ENCODE measurements around the gene NXPH1. TPM values are rescaled to one million over a fixed set of nuclear protein-coding genes. Genes with fewer than 3 reads are reported as not detected.

NXPH1 gene
- total and polyA plus RNA-seq, 9 donors = 0.05 to 0.12 TPM; not detected in 7

GRCh38 chr7:8684426-8684825 lies 251.0 kb downstream of the NXPH1 start:
- no peaks in the 10 kb centered on the region for H3K36me3 ChIP-seq
- intact Hi-C loops (cut with DNase I) = no loop called here
- no peaks in the 10 kb centered on the region for H3K4me1 ChIP-seq (ENCODE audit: insufficient read depth)
- WGBS, 3 donors = 29 to 35% (median 30%) methylated on average over 4 of the region's 4 CpGs
- no peak for TF ChIP-seq POLR2A (IDR thresholded peaks at IDR 0.05)
- TF ChIP-seq EP300 (IDR thresholded peaks at IDR 0.05) = no peak
- TF ChIP-seq CTCF (IDR thresholded peaks at IDR 0.05) = no peak
- no peak for DNase-seq
- H3K27me3 ChIP-seq = no peaks in the 10 kb centered on the region
- H3K9me3 ChIP-seq = no peaks in the 10 kb centered on the region
- H3K27ac ChIP-seq = no peak overlapping the region
- no peak overlapping the region for H3K4me3 ChIP-seq

DNA sequence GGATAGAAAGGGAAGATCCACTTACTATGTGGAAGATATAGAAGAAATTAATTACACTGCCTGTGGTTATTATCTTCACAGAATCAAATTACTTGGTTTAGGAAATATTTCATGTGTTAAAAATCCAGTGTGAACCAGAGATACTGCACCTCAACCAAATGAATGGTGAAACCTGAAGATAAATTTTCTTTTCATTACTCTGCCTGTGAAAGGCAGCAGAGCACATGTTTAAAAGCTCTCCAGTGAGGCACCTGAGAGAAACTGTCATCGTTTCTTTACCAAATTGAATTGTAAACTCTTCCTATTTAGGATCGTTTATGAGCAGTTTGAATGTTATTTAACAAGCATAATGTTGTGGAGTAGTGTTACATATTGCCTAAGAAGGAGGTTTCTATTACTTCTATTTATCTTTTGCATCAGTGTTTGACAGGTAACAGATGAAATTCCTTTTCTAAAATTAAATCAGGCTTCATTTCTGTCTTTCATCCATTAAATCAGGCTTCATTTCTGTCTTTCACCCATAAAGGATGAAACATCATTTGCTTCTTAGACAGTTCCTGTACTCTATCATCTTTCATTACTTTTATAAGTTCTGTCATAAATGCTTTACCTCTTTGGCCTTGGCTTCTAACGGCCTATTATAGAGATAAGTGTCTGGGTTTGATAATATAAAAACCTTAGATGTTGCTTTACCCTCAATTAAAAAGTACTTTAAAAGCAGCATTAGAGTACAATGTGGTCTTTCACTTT lies 266.6 kb downstream of the NXPH1 start:
- intact Hi-C loops (cut with DNase I) = no loop called here
- no peaks in the 10 kb centered on the region for H3K9me3 ChIP-seq
- H3K27me3 ChIP-seq = no peaks in the 10 kb centered on the region
- no peak for DNase-seq
- H3K4me1 ChIP-seq (ENCODE audit: insufficient read depth) = no peaks in the 10 kb centered on the region
- 21 to 28% (median 25%) methylated on average over 3 of the region's 3 CpGs for WGBS, 3 donors
- H3K27ac ChIP-seq = no peak overlapping the region
- H3K4me3 ChIP-seq = no peak overlapping the region
- no peaks in the 10 kb centered on the region for H3K36me3 ChIP-seq
- TF ChIP-seq EP300 (IDR thresholded peaks at IDR 0.05) (no peak), POLR2A (IDR thresholded peaks at IDR 0.05) (no peak), CTCF (IDR thresholded peaks at IDR 0.05) (no peak)

GRCh38 chr7:8702807-8703206 lies 269.4 kb downstream of the NXPH1 start:
- Histone ChIP-seq H3K9me3 (no peaks in the 10 kb centered on the region), H3K4me1 (ENCODE audit: insufficient read depth) (no peaks in the 10 kb centered on the region), H3K27ac (no peak overlapping the region), H3K36me3 (no peaks in the 10 kb centered on the region), H3K27me3 (no peaks in the 10 kb centered on the region), H3K4me3 (no peak overlapping the region)
- intact Hi-C loops (cut with DNase I) = no loop called here
- DNase-seq = no peak
- no peak for TF ChIP-seq CTCF (IDR thresholded peaks at IDR 0.05)
- no peak for TF ChIP-seq POLR2A (IDR thresholded peaks at IDR 0.05)
- TF ChIP-seq EP300 (IDR thresholded peaks at IDR 0.05) = no peak

DNA sequence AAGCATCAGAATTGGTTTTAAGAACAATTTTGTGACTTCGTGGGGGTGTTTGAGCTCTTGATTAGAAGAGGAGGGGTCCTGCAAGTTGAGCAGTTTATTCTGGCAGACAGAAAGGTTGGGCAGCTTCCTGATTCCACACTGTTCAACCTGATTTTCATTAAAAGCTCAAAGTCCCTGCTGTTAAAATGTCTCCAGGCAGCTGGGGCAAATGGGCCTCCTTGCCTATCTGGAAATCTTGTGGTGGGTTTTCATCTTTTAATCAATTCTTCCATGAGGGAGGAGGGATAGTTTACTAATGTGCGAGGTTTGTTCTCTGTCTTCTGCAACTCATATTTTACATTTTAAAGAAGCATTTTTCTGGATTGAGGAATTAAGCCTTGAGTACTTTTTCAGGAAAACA lies 276.7 kb downstream of the NXPH1 start:
- no peak overlapping the region for H3K27ac ChIP-seq
- H3K27me3 ChIP-seq = no peaks in the 10 kb centered on the region
- WGBS, 3 donors = 32 to 42% (median 41%) methylated on average over 2 of the region's 2 CpGs
- H3K4me3 ChIP-seq = no peak overlapping the region
- H3K36me3 ChIP-seq = no peaks in the 10 kb centered on the region
- no peaks in the 10 kb centered on the region for H3K9me3 ChIP-seq
- TF ChIP-seq POLR2A (IDR thresholded peaks at IDR 0.05) = no peak
- no peak for TF ChIP-seq EP300 (IDR thresholded peaks at IDR 0.05)
- TF ChIP-seq CTCF (IDR thresholded peaks at IDR 0.05) = no peak
- intact Hi-C loops (cut with DNase I) = loop anchor here in 1 of 4 donors (5.0 kb wide), 1 partner anchor 982 kb away; no protein-coding TSS in a partner anchor
- no peaks in the 10 kb centered on the region for H3K4me1 ChIP-seq (ENCODE audit: insufficient read depth)
- no peak for DNase-seq

All from ovary (tissue), 9 donors.